Upper lobe of left lung (tissue), 6 donors: ENCODE measurements around the gene HMX3. TPM values are rescaled to one million over a fixed set of nuclear protein-coding genes. Genes with fewer than 3 reads are reported as not detected.

Experiments
- ATAC-seq, 2 donors: fragments of 200-7000 bp; cut with Tn5 transposase; one replicate each; pipeline ENCODE4 v1.9.1; 2022; ENCODE audit warnings: mild to moderate bottlenecking in 2 of 2, moderate library complexity in 2 of 2; ENCODE audit not compliant: low FRiP score in 2 of 2
- DNase-seq, 2 donors: peaks; one replicate each; pipeline ENCODE4 v3.0.0-alpha.2; 2019 to 2020
- H3K27ac ChIP-seq, 4 donors: fragments of 200-600 bp; sonication (generic); one replicate each; pipeline ENCODE4 v1.5.1; 2016 to 2019
- H3K27me3 ChIP-seq, 4 donors: fragments of 200-600 bp; sonication (generic); one replicate each; pipeline ENCODE4 v1.5.1; 2017 to 2019
- H3K36me3 ChIP-seq, 4 donors: fragments of 200-600 bp; sonication (generic); one replicate each; pipeline ENCODE4 v1.5.1; 2016 to 2019
- H3K4me1 ChIP-seq, 4 donors: fragments of 200-600 bp; sonication (generic); one replicate each; pipeline ENCODE4 v1.5.1; 2018 to 2019
- H3K4me3 ChIP-seq, 4 donors: fragments of 200-600 bp; sonication (generic); one replicate each; pipeline ENCODE4 v1.5.1; 2017 to 2019; ENCODE audit warnings: mild to moderate bottlenecking in 2 of 4, moderate library complexity in 1 of 4
- H3K9me3 ChIP-seq, 4 donors: fragments of 200-600 bp; sonication (generic); one replicate each; pipeline ENCODE4 v1.5.1; 2018 to 2019
- CTCF ChIP-seq, 6 experiments: fragments of 450-650 bp in 4 of 6; fragments of 200-600 bp in 2 of 6; sonication (generic) in 2 of 6; IDR thresholded peaks; one replicate each; pipeline ENCODE4 v1.5.1; 2016 to 2019; ENCODE audit warnings: antibody characterized with exemption in 6 of 6
- EP300 ChIP-seq, 4 donors: sonication (generic); formaldehyde crosslinking; IDR thresholded peaks; one replicate each; pipeline ENCODE4 v1.5.1; 2017; ENCODE audit warnings: antibody characterized with exemption in 4 of 4, control low read depth in 2 of 4
- POLR2A ChIP-seq, 4 donors: fragments of 450-650 bp; IDR thresholded peaks; one replicate each; pipeline ENCODE4 v1.5.1; 2016 to 2017; ENCODE audit warnings: antibody characterized with exemption in 4 of 4, mild to moderate bottlenecking in 2 of 4
- POLR2AphosphoS5 ChIP-seq, 2 donors: sonication (generic); formaldehyde crosslinking; IDR thresholded peaks; one replicate each; pipeline ENCODE4 v1.5.1; 2017; ENCODE audit warnings: antibody characterized with exemption in 2 of 2
- WGBS, 2 donors: methylation state at CpG; one replicate each; pipeline ENCODE4 v1.1.5; 2017 to 2018; 5-methylcytosine and 5-hydroxymethylcytosine counted together
- total RNA-seq, 6 donors: library from RNA; depleted of rRNA in 4 of 6; stranded (reverse); fragments of >200 nt in 4 of 6; gene quantifications; one replicate each; pipeline versions ENCODE4 v1.1.0 to v1.2.1, GENCODE V29; 2016 to 2021
- donor health status: DM: no; HTN: no; CAD: no; lungs with moderate emphysema.
- donor health status: DM: no; HTN: yes; CAD: no; lungs with severe emphysema.

The HMX3 gene
- total RNA-seq, 6 donors from 2014 or later, result not detected

- no peaks in the 10 kb centered on the region for H3K27me3 ChIP-seq
- H3K36me3 ChIP-seq, result no peaks in the 10 kb centered on the region
- H3K9me3 ChIP-seq, result no peaks in the 10 kb centered on the region
- H3K4me1 ChIP-seq, result no peaks in the 10 kb centered on the region
- DNase-seq, result no peak
- H3K4me3 ChIP-seq, result no peak overlapping the region
- TF ChIP-seq CTCF (IDR thresholded peaks at IDR 0.05) (no peak), EP300 (IDR thresholded peaks at IDR 0.05) (no peak), POLR2A (IDR thresholded peaks at IDR 0.05) (no peak)
- H3K27ac ChIP-seq, result no peak overlapping the region
- 77 to 79% methylated on average over 14 of the region's 14 CpGs for WGBS, 2 donors
- no peak for ATAC-seq
These were observed 42.9 kb upstream of the HMX3 start for GRCh38 chr10:123092635-123093414.

- H3K27me3 ChIP-seq, result no peaks in the 10 kb centered on the region
- 69% methylated on average over 4 of the region's 4 CpGs; no CpG with 5 or more reads in 1 of the 2 donors for WGBS, 2 donors
- no peaks in the 10 kb centered on the region for H3K9me3 ChIP-seq
- H3K36me3 ChIP-seq, result no peaks in the 10 kb centered on the region
- H3K4me3 ChIP-seq, result no peak overlapping the region
- no peak for DNase-seq
- H3K27ac ChIP-seq, result no peak overlapping the region
- ATAC-seq, result no peak
- no peaks in the 10 kb centered on the region for H3K4me1 ChIP-seq
- TF ChIP-seq EP300 (IDR thresholded peaks at IDR 0.05) (no peak), POLR2AphosphoS5 (IDR thresholded peaks at IDR 0.05) (no peak), CTCF (IDR thresholded peaks at IDR 0.05) (no peak), POLR2A (IDR thresholded peaks at IDR 0.05) (no peak)
These were observed 42.3 kb upstream of the HMX3 start for GRCh38 chr10:123093489-123093888.

DNA sequence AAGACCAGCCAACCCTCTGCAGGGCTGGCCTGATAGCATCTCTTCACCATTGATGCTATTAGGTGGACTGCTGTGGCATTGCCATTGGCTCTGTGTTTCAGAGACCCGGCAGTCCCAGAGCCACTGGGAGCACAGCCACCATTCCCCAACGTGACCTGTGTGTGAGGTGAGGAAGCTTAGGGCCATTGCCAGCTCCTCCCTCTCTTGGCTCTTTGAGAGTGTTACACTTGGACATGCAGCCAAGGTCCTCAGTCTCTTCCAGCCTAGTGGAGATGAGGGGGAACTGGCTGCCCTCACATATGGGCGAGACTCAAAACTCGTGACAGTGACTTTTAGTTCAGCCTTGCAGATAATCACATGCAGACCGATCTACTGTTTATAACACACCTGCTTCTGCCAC lies 39.3 kb upstream of the HMX3 start:
- Histone ChIP-seq H3K27me3 (no peaks in the 10 kb centered on the region), H3K27ac (no peak overlapping the region), H3K4me1 (no peaks in the 10 kb centered on the region), H3K9me3 (no peaks in the 10 kb centered on the region), H3K36me3 (no peaks in the 10 kb centered on the region), H3K4me3 (no peak overlapping the region)
- ATAC-seq (no peak), DNase-seq (no peak)
- TF ChIP-seq CTCF (IDR thresholded peaks at IDR 0.05) (no peak), EP300 (IDR thresholded peaks at IDR 0.05) (no peak), POLR2A (IDR thresholded peaks at IDR 0.05) (no peak), POLR2AphosphoS5 (IDR thresholded peaks at IDR 0.05) (no peak)
- WGBS, 2 donors, result 73 to 80% methylated on average over 3 to 5 of the region's 5 CpGs

DNA sequence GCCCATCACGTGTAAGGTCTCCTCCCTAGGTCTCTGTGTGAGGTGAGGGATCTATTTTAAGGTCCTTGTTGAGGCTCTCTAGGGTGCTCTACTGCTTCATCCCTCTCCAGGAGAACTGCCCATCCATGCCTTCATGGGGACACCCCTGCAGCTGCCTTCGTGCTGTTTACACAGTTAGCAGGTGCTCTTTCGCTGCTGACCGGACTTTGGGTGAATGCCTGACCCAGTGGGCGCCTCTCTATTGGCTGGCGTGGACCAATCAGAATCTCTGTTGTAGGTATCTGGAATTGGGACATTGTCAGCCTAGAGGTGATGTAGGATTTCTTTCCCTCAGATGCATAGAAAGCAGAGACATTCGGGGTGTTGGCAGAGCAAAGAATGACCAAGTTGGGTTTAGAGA lies 38.7 kb upstream of the HMX3 start:
- ATAC-seq, result no peak
- H3K27ac ChIP-seq, result no peak overlapping the region
- H3K4me1 ChIP-seq, result no peaks in the 10 kb centered on the region
- no peaks in the 10 kb centered on the region for H3K36me3 ChIP-seq
- no peak overlapping the region for H3K4me3 ChIP-seq
- TF ChIP-seq POLR2AphosphoS5 (IDR thresholded peaks at IDR 0.05), result no peak
- TF ChIP-seq CTCF (IDR thresholded peaks at IDR 0.05), result no peak
- TF ChIP-seq EP300 (IDR thresholded peaks at IDR 0.05), result no peak
- TF ChIP-seq POLR2A (IDR thresholded peaks at IDR 0.05), result no peak
- WGBS, 2 donors, result 79 to 90% methylated on average over 6 to 7 of the region's 7 CpGs
- no peaks in the 10 kb centered on the region for H3K27me3 ChIP-seq
- no peak for DNase-seq
- H3K9me3 ChIP-seq, result no peaks in the 10 kb centered on the region
